Measurements from ENCODE around the gene ATF7IP2.

The ATF7IP2 gene

GRCh38 chr16:10495031-10495345, 109.1 kb downstream of the ATF7IP2 start:
- no peak overlapping the region for H3K4me3 ChIP-seq (replicated peaks; ENCODE audit: insufficient read depth, low read length)

GRCh38 chr16:10497132-10498101, 111.6 kb downstream of the ATF7IP2 start:
- Histone ChIP-seq H3K4me3 (replicated peaks; ENCODE audit: insufficient read depth, low read length) (no peak overlapping the region), H3K27ac (replicated peaks) (no peak overlapping the region), H3K27me3 (ENCODE audit: insufficient read depth, poor library complexity, severe bottlenecking) (no peaks in the 10 kb centered on the region)
- DNase-seq (ENCODE audit: low read depth in 1 of 2, low spot score in 1 of 2), result no peak
- TF ChIP-seq POLR2AphosphoS5 (IDR thresholded peaks at IDR 0.05; ENCODE audit: low read depth) (no peak), GABPA (IDR thresholded peaks at IDR 0.05; ENCODE audit: low read depth) (no peak), CTCF (IDR thresholded peaks at IDR 0.05; ENCODE audit: insufficient read depth, low read length) (no peak), REST (IDR thresholded peaks at IDR 0.05; ENCODE audit: insufficient replicate concordance, low read depth) (no peak), SPI1 (IDR thresholded peaks at IDR 0.05; ENCODE audit: borderline replicate concordance, low read depth) (no peak)

More at GRCh38 chr16:10495031-10495345, 109.1 kb downstream of the ATF7IP2 start:
- no peak for DNase-seq (ENCODE audit: low read depth in 1 of 2, low spot score in 1 of 2)
- Histone ChIP-seq H3K27me3 (ENCODE audit: insufficient read depth, poor library complexity, severe bottlenecking) (no peaks in the 10 kb centered on the region), H3K27ac (replicated peaks) (no peak overlapping the region)
- TF ChIP-seq REST (IDR thresholded peaks at IDR 0.05; ENCODE audit: insufficient replicate concordance, low read depth) (no peak), GABPA (IDR thresholded peaks at IDR 0.05; ENCODE audit: low read depth) (no peak), POLR2AphosphoS5 (IDR thresholded peaks at IDR 0.05; ENCODE audit: low read depth) (no peak), SPI1 (IDR thresholded peaks at IDR 0.05; ENCODE audit: borderline replicate concordance, low read depth) (no peak)

GRCh38 chr16:10500582-10500981, 114.7 kb downstream of the ATF7IP2 start:
- TF ChIP-seq GABPA (IDR thresholded peaks at IDR 0.05; ENCODE audit: low read depth), result no peak
- no peak for TF ChIP-seq REST (IDR thresholded peaks at IDR 0.05; ENCODE audit: insufficient replicate concordance, low read depth)
- no peak for TF ChIP-seq POLR2AphosphoS5 (IDR thresholded peaks at IDR 0.05; ENCODE audit: low read depth)
- TF ChIP-seq CTCF (IDR thresholded peaks at IDR 0.05; ENCODE audit: insufficient read depth, low read length), result no peak
- TF ChIP-seq SPI1 (IDR thresholded peaks at IDR 0.05; ENCODE audit: borderline replicate concordance, low read depth), result no peak
- DNase-seq (ENCODE audit: low read depth in 1 of 2, low spot score in 1 of 2), result no peak
- Histone ChIP-seq H3K27me3 (ENCODE audit: insufficient read depth, poor library complexity, severe bottlenecking) (no peaks in the 10 kb centered on the region), H3K4me3 (replicated peaks; ENCODE audit: insufficient read depth, low read length) (no peak overlapping the region), H3K27ac (replicated peaks) (no peak overlapping the region)

Data from HL-60 (cell line).